Calu3 (cell line): Measurements from ENCODE around the gene SPATA31C2. TPM values are rescaled to one million over a fixed set of nuclear protein-coding genes. Genes with fewer than 3 reads are reported as not detected.
A peak's percentile ranks its signal among the peaks of the same experiment; 100 is the strongest.

ENCODE experiments used
- BruUV-seq: library from RNA; stranded (reverse); fragments of 400-500 nt; replicated peaks from 2 replicates; lab custom pipeline; 2021; lab: Mats Ljungman, UMichigan
- CTCF ChIA-PET: fragments of 300-600 bp; sonication (Branson Sonifier 250); formaldehyde crosslinking; loops from one replicate; lab custom pipeline; 2022; ENCODE audit warnings: antibody characterized with exemption; lab: Charles Lee
- DNase-seq: peaks from one replicate; pipeline ENCODE4 v3.0.0; 2022
- H3K27ac Mint-ChIP-seq: one replicate; pipeline ENCODE4 v1.8.0; 2022; ENCODE audit warnings: mixed read lengths; ENCODE audit not compliant: unreplicated experiment
- H3K27me3 Mint-ChIP-seq: one replicate; pipeline ENCODE4 v1.8.0; 2022; ENCODE audit warnings: mixed read lengths; ENCODE audit not compliant: unreplicated experiment
- H3K36me3 Mint-ChIP-seq: one replicate; pipeline ENCODE4 v1.8.0; 2022; ENCODE audit warnings: mild to moderate bottlenecking, moderate library complexity, mixed read lengths; ENCODE audit not compliant: insufficient read depth, unreplicated experiment
- H3K4me1 Mint-ChIP-seq: one replicate; pipeline ENCODE4 v1.8.0; 2022; ENCODE audit warnings: mild to moderate bottlenecking, low read depth, mixed read lengths; ENCODE audit not compliant: unreplicated experiment
- H3K4me3 Mint-ChIP-seq: one replicate; pipeline ENCODE4 v1.8.0; 2022; ENCODE audit warnings: mild to moderate bottlenecking, low read depth, moderate library complexity, mixed read lengths; ENCODE audit not compliant: unreplicated experiment
- H3K9me3 Mint-ChIP-seq: one replicate; pipeline ENCODE4 v1.8.0; 2022; ENCODE audit warnings: low read depth, mixed read lengths; ENCODE audit not compliant: unreplicated experiment
- CTCF ChIP-seq: fragments of 200-600 bp; IDR thresholded peaks from one replicate; pipeline ENCODE4 v1.8.0; 2022; ENCODE audit warnings: antibody characterized with exemption; ENCODE audit not compliant: unreplicated experiment
- intact Hi-C: fragments of 100-400 bp; cut with micrococcal nuclease; formaldehyde crosslinking; loops from one replicate; pipeline ENCODE4 v1.10.0; 2022; ENCODE audit not compliant: unreplicated experiment
- total RNA-seq: library from RNA; stranded (reverse); gene quantifications from 2 replicates; pipeline ENCODE4 v1.2.3, GENCODE V29; 2022

SPATA31C2 gene
- total RNA-seq, 1 experiment from 2014 or later, result not detected

- Mint-ChIP-seq H3K9me3 (no peaks in the 10 kb centered on the region), H3K27me3 (peaks cover 27% of the 10 kb centered on the region), H3K4me3 (no peak overlapping the region), H3K4me1 (no peaks in the 10 kb centered on the region), H3K36me3 (no peaks in the 10 kb centered on the region), H3K27ac (peak overlapping the region; percentile 36)
- BruUV-seq, result no TSS peak
- intact Hi-C loops, result loop anchor here (5.0 kb wide), 2 partner anchors 281 to 891 kb away; partner anchors contain the start of gene SPIN1
- no peak for TF ChIP-seq CTCF
- peak; percentile 31 for DNase-seq
- CTCF ChIA-PET, result interaction anchor here (0.6 kb wide), 1 partner anchor 87 kb away, joined by 9 read pairs; no protein-coding TSS in a partner anchor
Measured at GRCh38 chr9:88106492-88106891, 31.8 kb downstream of the SPATA31C2 start.

GRCh38 chr9:88092797-88093331, 45.4 kb downstream of the SPATA31C2 start:
- no peak overlapping the region for H3K27ac Mint-ChIP-seq
- CTCF ChIA-PET, result no interaction called here
- TF ChIP-seq CTCF, result no peak
- BruUV-seq, result no TSS peak
- H3K27me3 Mint-ChIP-seq, result no peaks in the 10 kb centered on the region
- no peak for DNase-seq
- H3K9me3 Mint-ChIP-seq, result no peaks in the 10 kb centered on the region
- no peaks in the 10 kb centered on the region for H3K4me1 Mint-ChIP-seq
- intact Hi-C loops, result loop anchor here (2.0 kb wide), 1 partner anchor 20 kb away; no protein-coding TSS in a partner anchor
- no peak overlapping the region for H3K4me3 Mint-ChIP-seq
- no peaks in the 10 kb centered on the region for H3K36me3 Mint-ChIP-seq

- Mint-ChIP-seq H3K36me3 (no peaks in the 10 kb centered on the region), H3K27ac (no peak overlapping the region), H3K4me1 (no peaks in the 10 kb centered on the region), H3K4me3 (no peak overlapping the region), H3K9me3 (no peaks in the 10 kb centered on the region), H3K27me3 (no peaks in the 10 kb centered on the region)
- CTCF ChIA-PET, result interaction anchor here (0.6 kb wide), 1 partner anchor 513 kb away, joined by 8 read pairs; no protein-coding TSS in a partner anchor
- DNase-seq, result no peak
- intact Hi-C loops, result no loop called here
- BruUV-seq, result no TSS peak
- TF ChIP-seq CTCF, result no peak
Measured at GRCh38 chr9:88090151-88090581, 48.1 kb downstream of the SPATA31C2 start.

- intact Hi-C loops, result no loop called here
- no peaks in the 10 kb centered on the region for H3K9me3 Mint-ChIP-seq
- CTCF ChIA-PET, result interaction anchor here (0.6 kb wide), 1 partner anchor 11 kb away, joined by 4 read pairs; no protein-coding TSS in a partner anchor
- DNase-seq, result no peak
- no peak overlapping the region for H3K27ac Mint-ChIP-seq
- no TSS peak for BruUV-seq
- TF ChIP-seq CTCF, result no peak
- H3K4me3 Mint-ChIP-seq, result no peak overlapping the region
- H3K4me1 Mint-ChIP-seq, result no peaks in the 10 kb centered on the region
- H3K36me3 Mint-ChIP-seq, result no peaks in the 10 kb centered on the region
- H3K27me3 Mint-ChIP-seq, result no peaks in the 10 kb centered on the region
Measured at GRCh38 chr9:88087906-88088305, 50.4 kb downstream of the SPATA31C2 start.
